Measurements from ENCODE around the gene RNU6-1. TPM values are rescaled to one million over a fixed set of nuclear protein-coding genes. Genes with fewer than 3 reads are reported as not detected.

RNU6-1 gene
- total and polyA plus RNA-seq, 2 experiments from 2014 or later = not detected

GRCh38 chr15:67826717-67827561 lies 12.9 kb downstream of the RNU6-1 start:
- no peak overlapping the region for H2AFZ ChIP-seq
- no peak overlapping the region for H3K27ac ChIP-seq
- no peak for TF ChIP-seq EZH2 (IDR thresholded peaks at IDR 0.05; ENCODE audit: insufficient read depth, poor library complexity, severe bottlenecking)
- no peak for TF ChIP-seq EZH2phosphoT487 (IDR thresholded peaks at IDR 0.05; ENCODE audit: insufficient read depth, low read depth)
- no peaks in the 10 kb centered on the region for H3K4me1 ChIP-seq (ENCODE audit: insufficient read depth)
- no peaks in the 10 kb centered on the region for H3F3A ChIP-seq (ENCODE audit: insufficient read depth)
- no peak overlapping the region for H3K4me2 ChIP-seq (ENCODE audit: unreplicated experiment)
- H4K20me1 ChIP-seq (ENCODE audit: insufficient read depth) = no peaks in the 10 kb centered on the region
- H3K4me3 ChIP-seq = no peak overlapping the region
- DNase-seq = no peak
- no peaks in the 10 kb centered on the region for H3K79me2 ChIP-seq (ENCODE audit: insufficient read depth)
- peaks cover 89% of the 10 kb centered on the region for H3K27me3 ChIP-seq (replicated peaks; ENCODE audit: insufficient read depth)
- 5 to 8% methylated on average over 21 to 68 of the region's 88 CpGs for WGBS, 2 experiments (ENCODE audit: low coverage in 1 of 2, low lambda C conversion rate in 2 of 2, missing lambda C conversion rate in 2 of 2)
- no peaks in the 10 kb centered on the region for H3K9me2 ChIP-seq (ENCODE audit: insufficient read depth)
- no peak overlapping the region for H3K9ac ChIP-seq
- H3K9me3 ChIP-seq (ENCODE audit: low read depth) = no peaks in the 10 kb centered on the region
- no peaks in the 10 kb centered on the region for H3K36me3 ChIP-seq (ENCODE audit: low read depth)
- in situ Hi-C loops (cut with MboI) = no loop called here

GRCh38 chr15:67825881-67826716 lies 13.7 kb downstream of the RNU6-1 start:
- TF ChIP-seq EZH2phosphoT487 (IDR thresholded peaks at IDR 0.05; ENCODE audit: insufficient read depth, low read depth) (no peak), EZH2 (IDR thresholded peaks at IDR 0.05; ENCODE audit: insufficient read depth, poor library complexity, severe bottlenecking) (no peak)
- WGBS, 2 experiments (ENCODE audit: low coverage in 1 of 2, low lambda C conversion rate in 2 of 2, missing lambda C conversion rate in 2 of 2) = 21 to 29% methylated on average over 73 to 76 of the region's 77 CpGs
- Histone ChIP-seq H3K27ac (no peak overlapping the region), H3K9me2 (ENCODE audit: insufficient read depth) (no peaks in the 10 kb centered on the region), H3K4me1 (ENCODE audit: insufficient read depth) (no peaks in the 10 kb centered on the region), H3F3A (ENCODE audit: insufficient read depth) (no peaks in the 10 kb centered on the region), H3K9ac (no peak overlapping the region), H3K27me3 (replicated peaks; ENCODE audit: insufficient read depth) (peaks cover 93% of the 10 kb centered on the region), H3K4me2 (ENCODE audit: unreplicated experiment) (peak overlapping the region; percentile 28), H2AFZ (no peak overlapping the region), H4K20me1 (ENCODE audit: insufficient read depth) (no peaks in the 10 kb centered on the region), H3K9me3 (ENCODE audit: low read depth) (no peaks in the 10 kb centered on the region), H3K79me2 (ENCODE audit: insufficient read depth) (no peaks in the 10 kb centered on the region), H3K4me3 (peak overlapping the region; percentile 53), H3K36me3 (ENCODE audit: low read depth) (no peaks in the 10 kb centered on the region)
- no peak for DNase-seq
- in situ Hi-C loops (cut with MboI) = no loop called here

- Histone ChIP-seq H3K27me3 (replicated peaks; ENCODE audit: insufficient read depth) (peaks cover 93% of the 10 kb centered on the region), H3K4me2 (ENCODE audit: unreplicated experiment) (peak within 1 kb of the TSS; percentile 28), H2AFZ (no peak within 1 kb of the TSS), H3K9me2 (ENCODE audit: insufficient read depth) (no peaks in the 10 kb centered on the region), H3K9ac (no peak within 1 kb of the TSS), H3K36me3 (ENCODE audit: low read depth) (no peaks in the 10 kb centered on the region), H3K27ac (no peak within 1 kb of the TSS), H3K9me3 (ENCODE audit: low read depth) (no peaks in the 10 kb centered on the region), H3K4me1 (ENCODE audit: insufficient read depth) (no peaks in the 10 kb centered on the region), H3F3A (ENCODE audit: insufficient read depth) (no peaks in the 10 kb centered on the region), H3K4me3 (peak within 1 kb of the TSS; percentile 53), H3K79me2 (ENCODE audit: insufficient read depth) (no peaks in the 10 kb centered on the region), H4K20me1 (ENCODE audit: insufficient read depth) (no peaks in the 10 kb centered on the region)
- in situ Hi-C loops (cut with MboI) = no loop called here
- DNase-seq = peak; percentile 70
- peak; percentile 28 for TF ChIP-seq EZH2 (IDR thresholded peaks at IDR 0.05; ENCODE audit: insufficient read depth, poor library complexity, severe bottlenecking)
- TF ChIP-seq EZH2phosphoT487 (IDR thresholded peaks at IDR 0.05; ENCODE audit: insufficient read depth, low read depth) = no peak
- 5 to 6% methylated on average over 33 to 58 of the region's 58 CpGs for WGBS, 2 experiments (ENCODE audit: low coverage in 1 of 2, low lambda C conversion rate in 2 of 2, missing lambda C conversion rate in 2 of 2)
Observed at GRCh38 chr15:67824976-67825880, 14.6 kb downstream of the RNU6-1 start, which contains the start of gene SKOR1. SKOR1 (plus strand) TSS chr15:67825509; CDS start chr15:67825603, 94 bp downstream.
